Mammary epithelial cell (primary cell): ENCODE data around the gene LRP1.

ENCODE experiments used
- CTCF ChIP-seq, 2 donors: IDR thresholded peaks in 1 of 2; conservative IDR thresholded peaks in 1 of 2; 2 replicates each; pipeline ENCODE4 v1.5.1; 2011 to 2012; ENCODE audit warnings: inconsistent platforms in 2 of 2, low read length in 2 of 2, mild to moderate bottlenecking in 2 of 2, control low read depth in 1 of 2, low read depth in 1 of 2; ENCODE audit not compliant: insufficient read depth in 1 of 2; ENCODE audit errors: extremely low read depth in 1 of 2
- EZH2 ChIP-seq: IDR thresholded peaks from 2 replicates; pipeline ENCODE4 v1.6.1; 2012; ENCODE audit warnings: low read length, inconsistent platforms, borderline replicate concordance

DNA sequence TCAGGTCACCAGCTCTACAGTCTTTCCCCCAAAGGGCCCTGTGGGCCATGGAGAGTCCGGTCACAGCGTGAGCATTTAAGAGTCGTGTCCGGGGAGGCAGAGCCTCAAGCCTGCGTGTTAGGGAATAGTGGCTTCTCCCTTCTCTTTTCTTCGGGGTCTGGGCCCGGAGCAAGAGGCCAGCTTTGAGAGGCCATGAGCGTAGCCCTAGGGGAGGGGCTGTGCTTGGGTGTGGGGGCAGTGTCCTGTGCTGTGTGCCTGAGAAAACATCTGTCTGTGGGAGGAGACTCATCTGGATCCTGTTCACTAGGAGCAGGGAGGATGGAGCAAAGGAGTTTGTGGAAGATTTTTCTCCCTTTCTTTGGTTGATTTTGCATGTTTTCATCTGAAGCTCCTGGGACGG, 13.8 kb downstream of the LRP1 start:
- TF ChIP-seq CTCF (conservative IDR thresholded peaks at IDR 0.05 in 1 of 2, IDR thresholded peaks at IDR 0.05 in 1 of 2; ENCODE audit: extremely low read depth in 1 of 2, insufficient read depth in 1 of 2, low read depth in 1 of 2, low read length in 2 of 2) (no peak), EZH2 (no peak)
